OCI-LY3 (cell line): ENCODE data around the gene SLC25A13.

Experiments
- H2AFZ ChIP-seq: fragments of 200-600, 300-600 bp; shearing (Covaris generic); 2 replicates; pipeline ENCODE4 v1.6.0; 2014; ENCODE audit warnings: antibody characterized with exemption, low read depth, low read length
- H3K27ac ChIP-seq: fragments of 200-600, 300-600 bp; sonication (generic); 2 replicates; pipeline ENCODE4 v1.5.1; 2014; ENCODE audit warnings: mild to moderate bottlenecking, low read length, moderate library complexity, mixed read lengths
- H3K27me3 ChIP-seq: fragments of 200-600, 300-600 bp; sonication (generic); 2 replicates; pipeline ENCODE4 v1.6.1; 2014; ENCODE audit warnings: low read depth, low read length, mixed read lengths
- H3K36me3 ChIP-seq: fragments of 200-600, 300-600 bp; sonication (generic); replicated peaks from 2 replicates; pipeline ENCODE3; 2014; ENCODE audit warnings: low read depth, low read length, mixed read lengths
- H3K4me1 ChIP-seq: fragments of 300-600, 200-600 bp; sonication (generic); 2 replicates; pipeline ENCODE4 v1.6.1; 2014; ENCODE audit warnings: low read length, mixed read lengths
- H3K4me2 ChIP-seq: fragments of 200-600, 300-600 bp; sonication (generic); 2 replicates; pipeline ENCODE4 v1.6.1; 2014; ENCODE audit warnings: low read length, mixed read lengths
- H3K4me3 ChIP-seq: fragments of 300-600, 200-600 bp; sonication (generic); 2 replicates; pipeline ENCODE4 v1.5.1; 2014; ENCODE audit warnings: antibody characterized with exemption, mild to moderate bottlenecking, low read length, moderate library complexity
- H3K79me2 ChIP-seq: fragments of 300-600, 200-600 bp; shearing (Covaris generic); 2 replicates; pipeline ENCODE4 v1.6.1; 2014; ENCODE audit warnings: mild to moderate bottlenecking, low read length, mixed read lengths
- H3K9ac ChIP-seq: fragments of 300-600, 200-600 bp; shearing (Covaris generic); 2 replicates; pipeline ENCODE4 v1.6.0; 2014; ENCODE audit warnings: mild to moderate bottlenecking, low read length, moderate library complexity
- H3K9me3 ChIP-seq: fragments of 200-600, 300-600 bp; shearing (Covaris generic); 2 replicates; pipeline ENCODE4 v1.6.1; 2014; ENCODE audit warnings: low read length, mixed read lengths; ENCODE audit not compliant: insufficient read depth
- H4K20me1 ChIP-seq: fragments of 200-600, 300-600 bp; sonication (generic); 2 replicates; pipeline ENCODE4 v1.6.1; 2016; ENCODE audit warnings: low read length, mixed read lengths; ENCODE audit not compliant: insufficient read depth
- EZH2phosphoT487 ChIP-seq: fragments of 200-600 bp; shearing (Covaris generic); IDR thresholded peaks from 2 replicates; pipeline ENCODE4 v1.6.1; 2018; ENCODE audit warnings: antibody characterized with exemption, mixed run types, low read depth
- TF ChIP-seq, protein P1 (sequence below): fragments of 200-600, 300-600 bp; sonication (generic); IDR thresholded peaks from 2 replicates; pipeline ENCODE4 v1.5.1; 2014; ENCODE audit warnings: antibody characterized with exemption, low read length, low read depth

Gene SLC25A13

DNA sequence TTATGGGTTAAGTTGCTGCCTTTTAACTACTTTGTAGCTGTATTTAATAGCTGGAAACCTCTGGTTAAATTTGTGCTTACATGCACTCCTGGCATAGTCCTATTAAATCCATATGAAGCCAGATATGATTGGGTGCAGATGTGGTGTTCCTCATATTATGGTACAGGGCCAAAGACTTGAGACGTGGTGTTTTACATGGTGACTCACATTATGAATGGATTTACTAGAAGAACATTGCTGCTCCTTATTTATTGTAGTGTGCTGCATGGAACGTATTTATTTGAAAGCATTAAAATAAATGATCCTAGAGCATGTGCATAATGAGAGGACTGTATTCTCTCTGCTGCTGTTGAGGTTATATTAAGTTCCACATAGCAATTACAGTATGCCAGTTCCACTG lies 224.1 kb downstream of the SLC25A13 start:
- Histone ChIP-seq H3K4me3 (no peak overlapping the region), H3K36me3 (no peaks in the 10 kb centered on the region), H3K9me3 (no peaks in the 10 kb centered on the region)

DNA sequence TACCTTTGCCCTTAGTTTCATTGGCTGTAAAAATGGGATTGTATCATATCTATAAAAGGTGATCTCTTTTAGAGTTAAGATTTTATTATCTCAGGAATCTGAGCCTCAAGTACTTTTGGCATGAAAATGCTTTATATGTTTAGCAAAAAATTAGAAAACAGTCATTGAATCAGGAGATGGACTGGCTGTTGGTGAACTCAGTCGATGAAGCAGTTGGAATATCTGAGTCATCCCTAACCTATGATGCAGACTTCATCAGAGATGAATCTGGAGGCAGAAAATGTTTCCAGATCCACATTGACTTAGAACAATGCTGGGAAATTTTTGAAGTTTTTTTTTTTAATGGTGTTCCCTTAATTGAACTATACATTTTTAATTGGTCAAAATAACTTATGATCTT lies 228.5 kb downstream of the SLC25A13 start:
- no peak overlapping the region for H3K27ac ChIP-seq
- no peaks in the 10 kb centered on the region for H3K4me1 ChIP-seq
- no peak overlapping the region for H2AFZ ChIP-seq
- no peaks in the 10 kb centered on the region for H4K20me1 ChIP-seq
- H3K9me3 ChIP-seq = no peaks in the 10 kb centered on the region
- no peak for TF ChIP-seq EZH2phosphoT487
- TF ChIP-seq, protein P1, sequence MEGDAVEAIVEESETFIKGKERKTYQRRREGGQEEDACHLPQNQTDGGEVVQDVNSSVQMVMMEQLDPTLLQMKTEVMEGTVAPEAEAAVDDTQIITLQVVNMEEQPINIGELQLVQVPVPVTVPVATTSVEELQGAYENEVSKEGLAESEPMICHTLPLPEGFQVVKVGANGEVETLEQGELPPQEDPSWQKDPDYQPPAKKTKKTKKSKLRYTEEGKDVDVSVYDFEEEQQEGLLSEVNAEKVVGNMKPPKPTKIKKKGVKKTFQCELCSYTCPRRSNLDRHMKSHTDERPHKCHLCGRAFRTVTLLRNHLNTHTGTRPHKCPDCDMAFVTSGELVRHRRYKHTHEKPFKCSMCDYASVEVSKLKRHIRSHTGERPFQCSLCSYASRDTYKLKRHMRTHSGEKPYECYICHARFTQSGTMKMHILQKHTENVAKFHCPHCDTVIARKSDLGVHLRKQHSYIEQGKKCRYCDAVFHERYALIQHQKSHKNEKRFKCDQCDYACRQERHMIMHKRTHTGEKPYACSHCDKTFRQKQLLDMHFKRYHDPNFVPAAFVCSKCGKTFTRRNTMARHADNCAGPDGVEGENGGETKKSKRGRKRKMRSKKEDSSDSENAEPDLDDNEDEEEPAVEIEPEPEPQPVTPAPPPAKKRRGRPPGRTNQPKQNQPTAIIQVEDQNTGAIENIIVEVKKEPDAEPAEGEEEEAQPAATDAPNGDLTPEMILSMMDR = no peak
- no peak overlapping the region for H3K9ac ChIP-seq
- no peak overlapping the region for H3K4me2 ChIP-seq
- no peaks in the 10 kb centered on the region for H3K36me3 ChIP-seq
- H3K79me2 ChIP-seq = no peaks in the 10 kb centered on the region
- peaks cover 14% of the 10 kb centered on the region for H3K27me3 ChIP-seq
- no peak overlapping the region for H3K4me3 ChIP-seq

More for the DNA sequence above, 224.1 kb downstream of the SLC25A13 start:
- Histone ChIP-seq H3K27me3 (peaks cover 9% of the 10 kb centered on the region; the same call in 1 of the 2 replicates), H2AFZ (no peak overlapping the region), H3K79me2 (no peaks in the 10 kb centered on the region), H4K20me1 (no peaks in the 10 kb centered on the region), H3K4me1 (no peaks in the 10 kb centered on the region), H3K9ac (no peak overlapping the region), H3K27ac (no peak overlapping the region), H3K4me2 (no peak overlapping the region)
- no peak for TF ChIP-seq EZH2phosphoT487

DNA sequence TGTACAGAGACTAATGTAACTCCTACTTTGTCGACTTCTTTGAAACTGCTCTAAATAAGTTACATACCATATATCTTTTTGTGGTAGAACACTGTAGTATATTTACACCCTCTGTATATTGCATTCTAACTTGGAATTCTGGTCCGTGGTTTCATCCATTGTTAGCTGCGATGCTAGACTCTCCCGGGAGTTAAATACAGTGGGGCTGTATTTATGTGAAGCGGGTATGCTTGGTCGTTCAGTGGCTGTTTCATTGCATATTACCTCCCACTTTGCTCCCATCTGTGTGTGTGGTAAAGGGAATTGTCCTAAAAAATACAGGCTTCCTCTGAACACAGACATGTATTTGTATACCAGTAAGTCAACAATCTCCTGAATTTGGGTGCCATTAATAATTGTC lies 231.1 kb downstream of the SLC25A13 start:
- Histone ChIP-seq H3K9ac (no peak overlapping the region), H3K36me3 (no peaks in the 10 kb centered on the region), H3K4me2 (no peak overlapping the region), H2AFZ (no peak overlapping the region), H3K4me1 (no peaks in the 10 kb centered on the region), H3K79me2 (no peaks in the 10 kb centered on the region), H3K27me3 (peaks cover 14% of the 10 kb centered on the region), H4K20me1 (no peaks in the 10 kb centered on the region), H3K4me3 (no peak overlapping the region), H3K27ac (no peak overlapping the region), H3K9me3 (no peaks in the 10 kb centered on the region)
- TF ChIP-seq, protein P1 = no peak
- TF ChIP-seq EZH2phosphoT487 = no peak

DNA sequence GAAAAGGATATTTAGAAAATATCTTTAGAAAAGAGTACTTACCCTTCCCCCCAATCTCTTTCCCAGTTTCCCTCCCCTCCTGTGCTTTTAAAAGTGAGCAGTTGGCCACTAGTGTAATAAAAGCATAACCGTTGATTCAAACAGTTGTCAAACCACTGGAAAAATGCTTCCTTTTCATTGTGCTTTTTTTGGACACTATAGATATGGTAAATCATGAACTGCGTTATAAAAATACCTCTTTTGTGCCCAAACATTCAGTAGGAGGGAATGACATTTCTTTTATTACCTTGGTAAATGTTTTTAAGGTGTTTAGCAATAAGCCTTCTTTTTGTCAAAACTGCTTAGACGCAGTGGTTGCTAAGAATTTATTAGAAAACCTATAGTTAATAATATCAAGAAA lies 232.4 kb downstream of the SLC25A13 start:
- TF ChIP-seq, protein P1 = no peak
- TF ChIP-seq EZH2phosphoT487 = no peak
- H3K9me3 ChIP-seq = no peaks in the 10 kb centered on the region
- no peaks in the 10 kb centered on the region for H3K4me1 ChIP-seq
- peaks cover 12% of the 10 kb centered on the region for H3K27me3 ChIP-seq
- no peaks in the 10 kb centered on the region for H3K79me2 ChIP-seq
- H3K36me3 ChIP-seq = no peaks in the 10 kb centered on the region
- H3K27ac ChIP-seq = no peak overlapping the region
- no peak overlapping the region for H3K9ac ChIP-seq
- no peaks in the 10 kb centered on the region for H4K20me1 ChIP-seq
- no peak overlapping the region for H3K4me2 ChIP-seq
- H2AFZ ChIP-seq = no peak overlapping the region
- no peak overlapping the region for H3K4me3 ChIP-seq

DNA sequence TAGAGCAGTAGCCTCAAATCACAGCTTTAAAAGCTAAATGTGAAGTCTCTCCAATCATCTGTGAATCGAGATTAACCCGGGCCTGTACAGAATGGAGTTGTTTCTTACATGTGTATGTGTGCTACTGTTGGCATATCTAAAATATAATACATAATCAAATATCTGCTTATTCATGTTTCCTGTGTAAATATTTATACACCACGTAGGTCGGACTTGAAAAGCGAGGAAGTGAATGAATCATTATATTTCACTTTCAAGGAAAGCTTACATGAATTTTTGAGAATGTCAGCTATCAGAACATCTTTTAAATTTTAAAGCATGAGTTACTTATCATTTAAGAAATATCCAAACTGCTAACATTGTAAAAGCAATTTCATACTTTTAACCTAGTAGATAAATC lies 233.3 kb downstream of the SLC25A13 start:
- Histone ChIP-seq H3K9ac (no peak overlapping the region), H3K79me2 (no peaks in the 10 kb centered on the region), H4K20me1 (no peaks in the 10 kb centered on the region), H3K36me3 (no peaks in the 10 kb centered on the region), H2AFZ (no peak overlapping the region), H3K4me2 (no peak overlapping the region), H3K27me3 (peaks cover 12% of the 10 kb centered on the region), H3K9me3 (no peaks in the 10 kb centered on the region), H3K27ac (no peak overlapping the region), H3K4me3 (no peak overlapping the region), H3K4me1 (no peaks in the 10 kb centered on the region)
- TF ChIP-seq EZH2phosphoT487 = no peak
- TF ChIP-seq, protein P1 = no peak
